Erythroblast (primary cell): ENCODE results near the gene VAC14.

Experiments
- GATA1 ChIP-seq: IDR thresholded peaks from 2 replicates; pipeline ENCODE4 v1.6.1; 2011; ENCODE audit warnings: low read depth, mild to moderate bottlenecking, control low read depth, low read length, moderate library complexity
- POLR2A ChIP-seq: IDR thresholded peaks from 2 replicates; pipeline ENCODE4 v1.6.1; 2011; ENCODE audit warnings: mild to moderate bottlenecking, low read length

- TF ChIP-seq POLR2A, result no peak
- no peak for TF ChIP-seq GATA1
These were observed 130.8 kb downstream of the VAC14 start for GRCh38 chr16:70670175-70670574.
